Choroid plexus epithelial cell (primary cell): Measurements from ENCODE around the gene SYNJ2.

Experiments used
- DNase-seq: peaks from one replicate; pipeline ENCODE4 v3.0.0-alpha.2; 2010; ENCODE audit warnings: low read depth
- H3K4me3 ChIP-seq: 2 replicates; pipeline ENCODE4 v1.5.1; 2011; ENCODE audit warnings: low read depth, mild to moderate bottlenecking, control low read depth, low read length, moderate library complexity
- CTCF ChIP-seq: conservative IDR thresholded peaks from 2 replicates; pipeline ENCODE4 v1.5.1; 2011; ENCODE audit warnings: low read depth, mild to moderate bottlenecking, control low read depth, inconsistent platforms, low read length, moderate library complexity

Gene SYNJ2

GRCh38 chr6:158058171-158058651 lies 76.5 kb downstream of the SYNJ2 start:
- TF ChIP-seq CTCF = no peak
- DNase-seq = no peak
- H3K4me3 ChIP-seq = no peak overlapping the region

GRCh38 chr6:158059108-158059507 lies 77.4 kb downstream of the SYNJ2 start:
- TF ChIP-seq CTCF = no peak
- H3K4me3 ChIP-seq = no peak overlapping the region
- no peak for DNase-seq

GRCh38 chr6:158060455-158061360 lies 79.0 kb downstream of the SYNJ2 start:
- DNase-seq = peak; percentile 93
- no peak for TF ChIP-seq CTCF
- H3K4me3 ChIP-seq = no peak overlapping the region

GRCh38 chr6:158061361-158061708 lies 79.7 kb downstream of the SYNJ2 start:
- DNase-seq = no peak
- no peak overlapping the region for H3K4me3 ChIP-seq
- no peak for TF ChIP-seq CTCF

- DNase-seq = peak; percentile 80
- no peak overlapping the region for H3K4me3 ChIP-seq
- no peak for TF ChIP-seq CTCF
Observed at GRCh38 chr6:158061709-158062461, 80.2 kb downstream of the SYNJ2 start.

- TF ChIP-seq CTCF = no peak
- H3K4me3 ChIP-seq = no peak overlapping the region
- no peak for DNase-seq
Observed at GRCh38 chr6:158063736-158064135, 82.1 kb downstream of the SYNJ2 start.
